ENCODE measurements around the gene SLC39A12. TPM values are rescaled to one million over a fixed set of nuclear protein-coding genes. Genes with fewer than 3 reads are reported as not detected.

SLC39A12 gene
- total and polyA plus RNA-seq, 2 of the 13 experiments (the other 11 are each of a cell fraction or from before 2014, with no cell fraction given), result not detected

- ATAC-seq (no peak), DNase-seq (ENCODE audit: low spot score) (no peak), FAIRE-seq (no peak)
- Histone ChIP-seq H2AFZ (ENCODE audit: low read length) (no peak overlapping the region), H3K9ac (ENCODE audit: insufficient read depth, low read depth, low read length) (no peak overlapping the region), H3K27ac (ENCODE audit: extremely low read length, insufficient read depth, low read length) (no peak overlapping the region), H3K9me3 (ENCODE audit: low read length) (0 out of 2 replicates have a peak, but pooled peaks cover 7% of the 10 kb centered on the region), H3K27me3 (ENCODE audit: control insufficient read depth in 1 of 2, insufficient read depth in 2 of 2, low read length in 2 of 2) (no peaks in the 10 kb centered on the region), H3K4me2 (ENCODE audit: low read depth, low read length) (no peak overlapping the region), H3K36me3 (replicated peaks in 1 of 2; ENCODE audit: control insufficient read depth in 1 of 2, insufficient read depth in 2 of 2, low read length in 2 of 2) (no peaks in the 10 kb centered on the region), H4K20me1 (ENCODE audit: insufficient read depth, low read length) (no peaks in the 10 kb centered on the region), H3K79me2 (ENCODE audit: insufficient read depth, low read length) (no peaks in the 10 kb centered on the region), H3K4me3 (replicated peaks in 1 of 3; ENCODE audit: insufficient read depth in 1 of 3, low read depth in 2 of 3, low read length in 3 of 3) (no peak overlapping the region), H3K4me1 (ENCODE audit: insufficient read depth, low read length) (no peaks in the 10 kb centered on the region)
- intact Hi-C loops (cut with micrococcal nuclease; ENCODE audit: unreplicated experiment) (no loop called here), in situ Hi-C loops (cut with HindIII; ENCODE audit: extremely low pct_ligation_motif_present, low pct_unique_long_range_greater_than_20kb) (no loop called here)
- no TSS peak for BruUV-seq (replicated peaks)
- ChIA-PET CTCF (ENCODE audit: low intra/inter-chr PET ratio, low total read pairs) (no interaction called here), POLR2A (no interaction called here)
- TF ChIP-seq ZSCAN5A (CRISPR knock-in tag; IDR thresholded peaks at IDR 0.05; ENCODE audit: borderline replicate concordance) (no peak), ZNF564 (CRISPR knock-in tag; IDR thresholded peaks at IDR 0.05) (no peak), ZNF235 (CRISPR knock-in tag; IDR thresholded peaks at IDR 0.05; ENCODE audit: borderline replicate concordance) (no peak), NCOR1 (IDR thresholded peaks at IDR 0.05; ENCODE audit: borderline replicate concordance, low read length) (no peak), BCLAF1 (IDR thresholded peaks at IDR 0.05) (no peak), ZFP41 (CRISPR knock-in tag; IDR thresholded peaks at IDR 0.05; ENCODE audit: borderline replicate concordance) (no peak), XBP1 (CRISPR knock-in tag; IDR thresholded peaks at IDR 0.05) (no peak), SALL2 (CRISPR knock-in tag; IDR thresholded peaks at IDR 0.05) (no peak)
- 0% methylated on average over 1 of the region's 1 CpG for WGBS (ENCODE audit: low lambda C conversion rate)
These were observed 68.8 kb downstream of the SLC39A12 start for GRCh38 chr10:18020523-18020922.

All from HepG2 (cell line).